DMS 273 (cell line): ENCODE data around the gene SMARCB1.
A peak's percentile ranks its signal among the peaks of the same experiment; 100 is the strongest.

Experiments used
- DNase-seq: peaks from one replicate; lab custom pipeline; 2025; ENCODE audit not compliant: unreplicated experiment; lab: John Stamatoyannopoulos, UW

Gene SMARCB1

DNA sequence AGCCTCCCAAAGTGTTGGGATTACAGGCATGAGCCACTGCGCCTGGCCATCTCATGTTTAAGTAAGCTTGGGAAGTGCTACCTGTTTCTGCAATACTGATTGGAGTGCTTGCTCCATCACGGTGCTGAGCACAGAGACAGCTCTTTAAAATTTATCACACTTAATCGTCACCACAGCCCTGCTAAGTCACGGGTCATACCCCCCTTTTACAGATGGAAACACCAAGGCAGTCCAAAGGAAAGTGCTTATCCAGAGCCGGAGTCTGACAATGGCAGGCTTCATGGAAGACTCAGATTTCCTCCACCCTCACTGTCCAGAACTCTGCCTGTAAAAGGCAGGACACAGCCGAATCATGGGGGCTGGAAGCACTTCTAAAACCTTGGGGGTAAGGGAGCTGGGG is 26.7 kb upstream of the SMARCB1 start:
- no peak for DNase-seq

GRCh38 chr22:23762842-23763578 is 23.8 kb upstream of the SMARCB1 start, which contains the start of gene C22orf15:
C22orf15 (plus strand) TSS chr22:23762990; CDS start chr22:23763307, 317 bp downstream.
- DNase-seq: peak; percentile 46

DNA sequence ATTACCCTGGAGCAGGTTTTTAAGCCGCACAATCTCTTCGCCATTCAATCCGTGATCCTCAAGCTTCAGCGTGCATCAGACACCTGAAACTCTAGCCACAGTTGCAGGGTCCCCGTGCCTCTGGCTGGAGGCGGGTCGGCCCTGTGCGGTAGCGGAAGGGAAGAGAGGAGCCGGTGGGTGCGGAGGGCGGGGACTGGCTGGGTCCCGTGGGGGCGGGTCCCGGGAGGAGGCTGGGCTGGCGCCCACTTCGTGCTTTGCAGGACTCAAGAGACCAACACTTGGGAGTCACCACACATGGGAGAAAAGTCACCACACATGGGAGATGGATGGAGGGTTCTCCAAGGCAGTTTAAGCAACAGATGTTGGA is 23.2 kb upstream of the SMARCB1 start:
- no peak for DNase-seq

GRCh38 chr22:23763954-23764353 is 22.8 kb upstream of the SMARCB1 start:
- DNase-seq: no peak

GRCh38 chr22:23764899-23765881 is 21.6 kb upstream of the SMARCB1 start:
- DNase-seq: no peak

DNA sequence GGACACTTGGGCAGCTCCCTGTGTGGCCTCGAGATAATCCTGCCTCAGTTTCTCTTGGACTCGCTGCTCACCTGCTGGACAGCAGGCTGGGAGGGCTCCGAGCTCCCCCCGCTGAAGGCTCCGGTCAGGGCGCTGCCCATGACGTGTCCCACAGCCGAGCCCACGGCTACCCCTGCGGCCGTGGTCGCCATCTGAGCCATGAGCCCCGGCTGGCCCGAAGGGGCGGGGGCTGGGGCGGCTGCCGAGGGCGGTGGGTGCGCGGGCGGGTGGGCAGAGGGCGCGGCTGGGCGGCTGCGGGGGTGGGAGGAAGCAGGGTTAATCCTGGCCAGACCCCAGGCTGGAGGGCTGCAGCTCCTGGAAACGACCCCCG is 19.5 kb upstream of the SMARCB1 start:
- no peak for DNase-seq

DNA sequence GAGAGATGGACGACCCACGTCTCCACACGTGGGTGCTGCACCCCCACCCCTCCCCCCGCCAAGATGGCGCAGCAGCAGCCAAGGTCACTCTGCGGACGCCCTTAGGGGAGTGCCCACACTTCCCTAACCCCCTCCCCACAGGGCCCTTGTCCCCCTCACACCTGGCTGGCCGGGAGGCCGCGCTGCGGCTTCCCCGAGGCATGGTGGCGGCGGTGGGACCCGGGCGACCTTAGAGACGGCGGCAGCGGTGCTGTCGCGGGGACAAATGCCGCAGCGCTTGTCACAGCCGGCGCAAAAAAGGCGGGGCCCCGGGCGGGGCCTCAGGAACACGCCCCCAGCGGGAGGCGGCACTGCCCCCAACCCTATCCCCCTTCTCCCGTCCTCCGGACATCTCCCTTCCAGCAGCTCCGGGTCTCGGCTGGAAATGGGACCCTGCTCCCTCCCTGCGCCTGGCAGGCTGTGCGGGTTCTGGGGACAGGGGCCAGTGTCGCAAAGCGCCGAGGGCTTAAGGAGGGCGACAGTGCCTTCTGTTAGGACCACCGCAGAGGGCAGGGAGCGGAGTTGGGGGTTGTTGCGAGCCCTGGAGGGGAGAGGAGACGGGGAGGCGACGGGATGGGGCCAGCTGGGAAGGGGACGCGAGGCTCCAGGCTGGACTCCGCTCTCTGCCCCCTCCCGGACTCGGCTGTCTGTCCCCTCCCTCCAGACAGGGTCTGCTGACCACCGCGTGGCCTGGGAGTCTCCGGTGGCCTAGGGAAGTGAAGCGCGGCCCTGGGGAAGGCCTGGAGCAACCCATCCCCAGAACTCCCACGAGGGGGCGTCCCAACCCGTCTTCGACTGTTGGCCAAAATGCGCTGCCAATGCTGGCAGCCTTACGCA is 18.9 kb upstream of the SMARCB1 start, which contains the start of gene CHCHD10:
TSS of gene CHCHD10 (minus strand) at position 300 of the 876 bp plus-strand sequence. CDS start at position 202, 98 bp downstream.
- peak; percentile 85 for DNase-seq

DNA sequence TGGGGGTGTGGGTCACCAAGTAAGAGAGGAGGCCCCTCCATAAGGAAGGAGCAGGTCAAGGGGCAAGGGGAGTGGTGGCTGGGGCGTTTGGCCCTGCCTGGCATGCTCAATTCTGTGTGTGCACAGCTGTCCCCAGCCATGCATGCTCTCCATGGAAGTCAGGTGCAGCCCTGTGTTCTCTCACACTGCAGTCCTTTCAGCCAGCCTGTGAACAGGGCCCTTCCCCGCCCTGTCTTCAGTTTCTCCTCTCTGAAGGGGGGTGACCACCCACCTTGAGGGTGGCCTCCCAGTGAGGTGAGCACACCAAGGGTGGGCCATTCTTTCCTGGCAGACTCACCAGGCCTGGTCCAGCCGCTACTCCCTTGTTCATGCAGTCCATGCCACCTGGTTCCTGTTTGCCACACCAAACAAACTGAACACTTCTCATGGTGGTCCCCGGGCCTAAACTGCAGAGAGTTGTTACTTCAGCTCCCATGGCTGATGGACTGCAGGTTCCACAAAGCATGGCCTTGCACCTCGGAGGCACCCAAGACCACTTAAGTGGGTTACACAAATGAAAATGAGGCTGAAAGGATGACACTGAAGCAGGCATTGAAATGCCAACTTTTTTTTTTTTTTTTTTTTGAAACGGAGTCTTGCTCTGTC is 17.3 kb upstream of the SMARCB1 start:
- no peak for DNase-seq

- no peak for DNase-seq
These were observed 14.5 kb upstream of the SMARCB1 start for GRCh38 chr22:23772315-23772648.

- peak; percentile 52 for DNase-seq
These were observed 13.9 kb upstream of the SMARCB1 start, which contains the start of gene MMP11 for GRCh38 chr22:23772649-23773473. MMP11 (plus strand) TSS chr22:23772849; CDS start chr22:23772871, 22 bp downstream.

DNA sequence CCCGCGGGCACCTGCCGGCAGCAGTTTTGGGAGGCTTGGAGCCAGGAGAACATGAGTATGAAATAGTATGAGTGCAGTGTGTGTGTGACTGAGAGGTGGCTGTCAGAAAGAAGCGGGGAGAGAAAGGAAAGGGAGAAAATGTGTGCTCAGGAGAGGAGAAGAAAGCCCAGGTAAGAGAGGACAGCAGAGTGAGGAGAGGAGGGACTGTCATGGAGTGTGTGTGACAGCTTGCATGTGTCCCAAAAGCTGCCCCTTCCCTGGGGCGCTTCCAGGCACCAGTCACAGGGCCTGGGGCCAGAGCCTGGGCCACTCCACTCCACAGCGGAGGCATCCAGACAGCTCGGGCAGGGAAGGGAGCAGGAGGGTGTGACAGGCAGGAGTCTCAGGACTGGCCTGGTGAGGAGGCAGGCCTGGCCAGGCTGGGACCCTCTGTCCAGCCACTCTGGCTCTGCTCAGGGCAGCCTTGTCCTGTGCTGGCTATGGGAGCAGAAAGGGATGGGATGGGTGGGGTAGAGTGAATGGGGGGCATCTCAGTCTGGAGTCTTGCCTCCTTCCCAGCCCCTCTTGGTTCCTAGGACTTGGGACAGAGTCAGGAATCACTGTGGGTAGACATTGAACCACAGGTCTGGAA is 13.2 kb upstream of the SMARCB1 start:
- no peak for DNase-seq

- DNase-seq: no peak
These were observed 12.4 kb upstream of the SMARCB1 start for GRCh38 chr22:23774114-23774921.

DNA sequence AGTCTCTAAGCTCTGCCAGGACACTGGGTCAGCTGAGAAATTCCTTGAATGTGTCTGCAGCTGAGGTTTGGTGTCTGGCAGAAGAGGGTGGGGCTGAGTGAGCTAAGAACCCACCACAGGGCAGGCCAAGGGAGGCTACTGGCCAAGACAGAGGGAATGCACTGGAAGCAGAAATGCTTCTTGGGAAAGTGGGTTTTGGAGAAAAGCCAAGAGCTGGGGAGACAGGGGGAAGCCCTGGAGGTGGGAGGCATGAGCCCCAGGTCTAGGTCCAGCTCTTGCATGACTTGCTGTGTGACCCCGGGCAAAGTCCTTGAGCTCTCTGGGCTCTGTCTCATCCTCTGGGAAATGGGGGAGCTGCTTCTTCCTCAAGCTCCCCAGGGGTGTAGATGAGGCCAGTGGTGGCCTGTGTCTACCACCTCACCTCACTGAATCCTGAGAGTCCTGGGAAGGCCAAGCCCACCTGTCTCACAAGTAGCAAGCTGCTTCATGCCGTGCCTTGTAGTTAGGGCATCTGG is 11.8 kb upstream of the SMARCB1 start:
- peak; percentile 22 for DNase-seq

DNA sequence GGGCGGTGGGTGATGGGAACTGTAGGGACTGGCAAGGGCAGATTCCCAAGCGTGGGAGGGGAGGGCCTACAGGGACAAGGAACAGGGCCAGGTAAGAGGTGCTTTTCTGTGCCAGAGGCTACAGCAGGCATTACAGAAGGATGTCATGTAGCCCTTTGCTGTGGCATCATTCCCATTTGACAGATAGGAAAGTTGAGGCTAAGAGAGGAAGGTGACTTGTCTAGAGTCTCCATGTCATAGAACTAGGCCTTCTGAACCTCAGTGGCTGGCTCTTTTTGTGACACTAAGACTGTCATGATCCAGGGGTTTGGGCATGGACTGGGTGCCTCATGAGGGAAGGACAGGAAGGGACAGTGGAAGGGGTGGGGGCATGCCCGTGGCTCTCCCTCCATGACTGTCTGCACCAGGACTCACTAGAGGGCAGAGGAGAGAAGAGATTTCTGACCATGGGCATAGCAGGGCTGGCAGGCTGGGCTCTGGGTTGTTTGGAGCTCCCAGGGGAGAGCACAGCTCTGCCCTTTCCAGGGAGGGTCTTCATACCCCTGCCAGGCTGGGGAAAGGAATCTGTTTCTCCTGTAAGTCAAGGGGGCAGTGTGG is 10.9 kb upstream of the SMARCB1 start:
- DNase-seq: peak; percentile 31

DNA sequence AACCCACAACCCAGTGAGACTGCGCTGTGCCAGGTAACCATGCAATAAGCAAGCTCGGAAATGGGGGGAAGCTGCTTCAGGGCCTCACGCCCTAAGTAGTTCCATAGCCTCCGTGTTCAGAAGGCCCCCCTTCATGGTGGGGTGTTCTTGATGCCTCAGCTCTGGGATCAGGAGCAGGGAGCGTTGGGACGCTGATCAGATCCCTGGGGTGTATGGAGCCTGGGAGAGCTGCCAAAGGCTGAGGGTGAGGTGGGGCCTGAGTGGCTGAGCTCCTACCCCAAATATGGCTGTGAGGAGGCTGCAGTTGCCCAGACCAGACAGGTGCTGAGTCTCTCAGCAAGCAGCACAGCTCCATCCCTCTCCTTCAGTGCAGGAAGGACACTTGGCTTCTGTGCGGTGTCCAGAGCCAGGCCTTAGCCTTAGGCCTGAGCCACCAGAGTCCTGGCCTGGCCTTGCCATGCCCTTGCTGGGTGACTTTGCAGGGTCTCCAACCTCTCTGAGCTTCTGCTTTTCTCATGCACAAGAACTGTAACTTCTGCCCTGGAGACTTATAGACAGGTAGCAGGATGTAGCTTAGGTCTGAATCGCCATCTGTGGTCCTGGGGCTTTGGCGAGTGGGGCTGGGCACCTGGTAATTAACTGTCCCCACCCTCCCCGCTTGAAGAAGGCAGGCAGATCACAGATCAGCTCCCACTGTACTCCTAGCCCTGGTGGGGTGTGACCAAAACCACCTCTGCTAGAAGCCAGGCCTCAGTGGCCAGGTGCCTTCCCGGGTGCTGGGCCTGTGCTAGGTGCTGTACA is 8.8 kb upstream of the SMARCB1 start:
- DNase-seq: peak; percentile 55

DNA sequence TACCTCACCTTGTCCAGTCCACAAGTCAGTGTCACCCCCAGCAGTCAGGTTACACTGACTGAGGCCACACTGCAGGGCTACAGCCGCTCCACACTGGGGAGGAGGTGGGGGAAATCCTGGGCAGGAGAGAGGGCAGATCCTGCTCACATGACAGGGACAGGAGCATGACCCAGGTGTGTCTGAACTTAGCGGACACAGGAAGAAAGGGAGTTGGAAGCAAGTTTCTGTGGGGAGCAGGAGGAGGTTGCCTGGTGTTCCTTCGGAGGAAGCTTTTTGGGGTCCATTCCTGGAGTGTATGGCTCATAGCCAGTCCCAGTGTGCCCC is 8.2 kb upstream of the SMARCB1 start:
- no peak for DNase-seq

DNA sequence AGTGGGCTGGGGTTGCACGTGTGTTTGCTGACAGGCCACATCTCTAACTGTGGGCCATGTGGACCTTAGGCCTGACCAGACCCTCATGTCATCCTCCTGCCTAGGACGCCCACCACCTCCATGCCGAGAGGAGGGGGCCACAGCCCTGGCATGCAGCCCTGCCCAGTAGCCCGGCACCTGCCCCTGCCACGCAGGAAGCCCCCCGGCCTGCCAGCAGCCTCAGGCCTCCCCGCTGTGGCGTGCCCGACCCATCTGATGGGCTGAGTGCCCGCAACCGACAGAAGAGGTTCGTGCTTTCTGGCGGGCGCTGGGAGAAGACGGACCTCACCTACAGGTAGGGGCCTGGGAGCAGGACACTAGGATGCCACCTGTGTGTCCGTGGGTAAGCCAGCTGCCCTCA is 7.7 kb upstream of the SMARCB1 start:
- no peak for DNase-seq
